HFF-Myc (cell line): Measurements from ENCODE around the gene CPEB1.
"Not testable (repeated sequence)": the region's sequence is repeated elsewhere in the genome, so short reads cannot be mapped to it uniquely, and the experiment has no call there.

Experiments
- DNase-seq: peaks from one replicate; pipeline ENCODE4 v3.0.0-alpha.2; 2011; ENCODE audit warnings: low read depth; ENCODE audit errors: extremely low read depth
- H3K4me3 ChIP-seq: replicated peaks from 2 replicates; pipeline ENCODE4 v1.5.1; 2011; ENCODE audit warnings: low read depth, mild to moderate bottlenecking, control low read depth, low read length
- CTCF ChIP-seq: IDR thresholded peaks from 2 replicates; pipeline ENCODE4 v1.5.1; 2012; ENCODE audit warnings: mild to moderate bottlenecking, low read depth, low read length, control low read depth; ENCODE audit errors: missing control alignments

Gene CPEB1

GRCh38 chr15:82531496-82532382 lies 115.4 kb downstream of the CPEB1 start:
- DNase-seq, result no peak
- H3K4me3 ChIP-seq, result no peak overlapping the region
- TF ChIP-seq CTCF, result no peak

- peak; percentile 86 for TF ChIP-seq CTCF
- DNase-seq, result no peak
- H3K4me3 ChIP-seq, result no peak overlapping the region
These were observed 116.4 kb downstream of the CPEB1 start for GRCh38 chr15:82530606-82531379.

- H3K4me3 ChIP-seq, result no peak overlapping the region
- TF ChIP-seq CTCF, result no peak
- no peak for DNase-seq
These were observed 117.2 kb downstream of the CPEB1 start for GRCh38 chr15:82530006-82530405.

- H3K4me3 ChIP-seq, DNase-seq: not testable (repeated sequence)
These were observed 133.6 kb downstream of the CPEB1 start for GRCh38 chr15:82513587-82513986.

GRCh38 chr15:82507693-82508092 lies 139.5 kb downstream of the CPEB1 start:
- not testable (repeated sequence) for DNase-seq, H3K4me3 ChIP-seq

- not testable (repeated sequence) for H3K4me3 ChIP-seq, DNase-seq
These were observed 140.1 kb downstream of the CPEB1 start for GRCh38 chr15:82507087-82507486.

- not testable (repeated sequence) for H3K4me3 ChIP-seq, DNase-seq
These were observed 141.3 kb downstream of the CPEB1 start for GRCh38 chr15:82505842-82506241.

- DNase-seq, H3K4me3 ChIP-seq: not testable (repeated sequence)
These were observed 143.1 kb downstream of the CPEB1 start for GRCh38 chr15:82504074-82504473.

GRCh38 chr15:82502700-82503339 lies 144.3 kb downstream of the CPEB1 start:
- H3K4me3 ChIP-seq, DNase-seq: not testable (repeated sequence)
- peak; percentile 11 for TF ChIP-seq CTCF

GRCh38 chr15:82500772-82501171 lies 146.4 kb downstream of the CPEB1 start:
- not testable (repeated sequence) for DNase-seq, H3K4me3 ChIP-seq

- H3K4me3 ChIP-seq, DNase-seq: not testable (repeated sequence)
These were observed 149.2 kb downstream of the CPEB1 start for GRCh38 chr15:82497978-82498377.
